H1 (cell line): ENCODE measurements around the gene TMEM132A. TPM values are rescaled to one million over a fixed set of nuclear protein-coding genes. Genes with fewer than 3 reads are reported as not detected.

Source experiments
- CTCF ChIA-PET: fragments of 300-600 bp; sonication (Branson Sonifier 250); formaldehyde crosslinking; loops from one replicate; lab custom pipeline; 2021; ENCODE audit not compliant: partially characterized antibody; lab: Charles Lee
- POLR2A ChIA-PET: fragments of 300-600 bp; sonication (Branson Sonifier 250); formaldehyde crosslinking; loops from one replicate; lab custom pipeline; 2021; ENCODE audit warnings: inconsistent platforms; ENCODE audit not compliant: partially characterized antibody; lab: Charles Lee
- DNase-seq, 2 experiments: peaks; one replicate each; pipeline versions ENCODE4 v3.0.0 to v3.0.0-alpha.2; 2010 to 2022; ENCODE audit warnings: low spot score in 2 of 2, low read depth in 1 of 2, mixed read lengths in 1 of 2
- FAIRE-seq: peaks from 2 replicates; lab custom pipeline; 2011; peaks lifted over from hg19 to GRCh38; lab: Jason Lieb, UNC
- H2AFZ ChIP-seq: 2 replicates; pipeline ENCODE4 v1.8.1; 2012; ENCODE audit warnings: low read length, inconsistent platforms
- H2AK5ac ChIP-seq: 2 replicates; pipeline ENCODE4 v1.6.1; 2013; ENCODE audit warnings: low read depth, low read length
- H2BK120ac ChIP-seq: replicated peaks from 2 replicates; pipeline ENCODE3; 2013; ENCODE audit warnings: low read depth, low read length, inconsistent platforms
- H2BK12ac ChIP-seq: 2 replicates; pipeline ENCODE4 v1.6.1; 2013; ENCODE audit warnings: low read depth, low read length
- H2BK15ac ChIP-seq: 2 replicates; pipeline ENCODE4 v1.6.1; 2013; ENCODE audit warnings: low read length
- H2BK20ac ChIP-seq: 2 replicates; pipeline ENCODE4 v1.6.1; 2013; ENCODE audit warnings: low read length
- H2BK5ac ChIP-seq: 2 replicates; pipeline ENCODE4 v1.6.1; 2013; ENCODE audit warnings: low read depth, low read length
- H3K14ac ChIP-seq: 2 replicates; pipeline ENCODE4 v1.6.1; 2013; ENCODE audit warnings: inconsistent platforms; ENCODE audit not compliant: insufficient read length
- H3K18ac ChIP-seq: 2 replicates; pipeline ENCODE4 v1.6.1; 2013; ENCODE audit warnings: low read length; ENCODE audit errors: extremely low read depth
- H3K23ac ChIP-seq: 2 replicates; pipeline ENCODE4 v1.6.1; 2013; ENCODE audit warnings: inconsistent platforms; ENCODE audit not compliant: insufficient read length
- H3K23me2 ChIP-seq: 2 replicates; pipeline ENCODE4 v1.6.1; 2013; ENCODE audit warnings: low read depth, low read length
- H3K27ac ChIP-seq: 2 replicates; pipeline ENCODE4 v1.6.1; 2011; ENCODE audit warnings: low read depth, low read length, inconsistent platforms
- H3K27me3 ChIP-seq, 4 experiments: replicated peaks in 1 of 4; 1 replicate in 1 of 4; 2 replicates in 3 of 4; pipeline versions ENCODE4 v1.6.1 to v1.8.1; 2011 to 2013; ENCODE audit warnings: low read length in 3 of 4, mild to moderate bottlenecking in 3 of 4, inconsistent platforms in 2 of 4, mixed read lengths in 2 of 4, moderate library complexity in 1 of 4; ENCODE audit not compliant: control insufficient read depth in 3 of 4, insufficient read depth in 3 of 4; ENCODE audit errors: extremely low read depth in 1 of 4
- H3K36me3 ChIP-seq, 4 experiments: 2 replicates each; pipeline versions ENCODE4 v1.6.1 to v1.8.1; 2011 to 2013; ENCODE audit warnings: mild to moderate bottlenecking in 4 of 4, low read length in 3 of 4, moderate library complexity in 2 of 4, control low read depth in 1 of 4, inconsistent platforms in 1 of 4; ENCODE audit not compliant: insufficient read depth in 4 of 4, control insufficient read depth in 2 of 4
- H3K4ac ChIP-seq: replicated peaks from 2 replicates; pipeline ENCODE3; 2013; ENCODE audit warnings: low read length, low read depth, mixed read lengths, inconsistent platforms; ENCODE audit not compliant: insufficient read length
- H3K4me1 ChIP-seq, 4 experiments: replicated peaks in 1 of 4; 1 replicate in 1 of 4; 2 replicates in 3 of 4; pipeline versions ENCODE4 v1.6.1 to v1.8.1; 2011 to 2013; ENCODE audit warnings: low read length in 3 of 4, inconsistent platforms in 2 of 4, mixed read lengths in 1 of 4; ENCODE audit not compliant: insufficient read depth in 4 of 4, control insufficient read depth in 3 of 4
- H3K4me2 ChIP-seq, 2 experiments: 2 replicates each; pipeline versions ENCODE4 v1.6.1 to v1.8.1; 2011 to 2013; ENCODE audit warnings: low read depth in 2 of 2, low read length in 2 of 2, control low read depth in 1 of 2, inconsistent platforms in 1 of 2, mild to moderate bottlenecking in 1 of 2; ENCODE audit not compliant: insufficient read depth in 1 of 2
- H3K4me3 ChIP-seq, 4 experiments: fragments of 200-600, 300-600 bp in 1 of 4; sonication (generic), shearing (Covaris generic), sonication (Bioruptor Twin) in 1 of 4; 2 replicates each; pipeline versions ENCODE4 v1.5.1 to v1.8.1; 2011 to 2016; ENCODE audit warnings: low read length in 4 of 4, low read depth in 3 of 4, control low read depth in 2 of 4, inconsistent platforms in 2 of 4, mild to moderate bottlenecking in 2 of 4, mixed read lengths in 1 of 4, moderate library complexity in 1 of 4; ENCODE audit not compliant: insufficient read depth in 2 of 4; ENCODE audit errors: extremely low read depth in 1 of 4
- H3K56ac ChIP-seq: replicated peaks from 2 replicates; pipeline ENCODE3; 2013; ENCODE audit warnings: low read depth, mild to moderate bottlenecking, mixed read lengths, low read length, inconsistent platforms; ENCODE audit not compliant: insufficient read length
- H3K79me1 ChIP-seq: 2 replicates; pipeline ENCODE4 v1.6.1; 2013; ENCODE audit warnings: low read depth, low read length, control low read depth
- H3K79me2 ChIP-seq, 2 experiments: 2 replicates each; pipeline versions ENCODE4 v1.6.1 to v1.8.1; 2012 to 2013; ENCODE audit warnings: low read length in 2 of 2, mild to moderate bottlenecking in 2 of 2, inconsistent platforms in 1 of 2; ENCODE audit not compliant: insufficient read depth in 2 of 2, control insufficient read depth in 1 of 2
- H3K9ac ChIP-seq, 4 experiments: replicated peaks in 1 of 4; 1 replicate in 1 of 4; 2 replicates in 3 of 4; pipeline versions ENCODE4 v1.6.1 to v1.8.1; 2011 to 2013; ENCODE audit warnings: low read depth in 3 of 4, low read length in 3 of 4, control low read depth in 2 of 4, mild to moderate bottlenecking in 2 of 4, moderate library complexity in 2 of 4, inconsistent platforms in 1 of 4; ENCODE audit errors: extremely low read depth in 1 of 4
- H3K9me3 ChIP-seq, 2 experiments: 2 replicates each; pipeline versions ENCODE4 v1.6.1 to v1.8.1; 2012 to 2013; ENCODE audit warnings: mild to moderate bottlenecking in 2 of 2, moderate library complexity in 2 of 2, control low read depth in 1 of 2, inconsistent platforms in 1 of 2, low read depth in 1 of 2, low read length in 1 of 2, mixed read lengths in 1 of 2; ENCODE audit not compliant: insufficient read depth in 2 of 2
- H4K20me1 ChIP-seq, 2 experiments: replicated peaks in 1 of 2; 2 replicates each; pipeline versions ENCODE3 to v1.8.1; 2011 to 2013; ENCODE audit warnings: inconsistent platforms in 2 of 2, low read length in 2 of 2, mild to moderate bottlenecking in 1 of 2; ENCODE audit not compliant: insufficient read depth in 2 of 2, control insufficient read depth in 1 of 2
- H4K5ac ChIP-seq: 2 replicates; pipeline ENCODE4 v1.6.1; 2013; ENCODE audit warnings: low read length, low read depth, mixed read lengths, inconsistent platforms; ENCODE audit not compliant: insufficient read length
- H4K8ac ChIP-seq: 2 replicates; pipeline ENCODE4 v1.8.0; 2013; ENCODE audit warnings: mild to moderate bottlenecking, moderate library complexity, low read length, inconsistent platforms; ENCODE audit not compliant: insufficient read depth; ENCODE audit errors: extremely low read depth
- H4K91ac ChIP-seq: replicated peaks from 2 replicates; pipeline ENCODE3; 2013; ENCODE audit warnings: low read length, mixed read lengths, inconsistent platforms; ENCODE audit not compliant: insufficient read length
- FOSL1 ChIP-seq: IDR thresholded peaks from 2 replicates; pipeline ENCODE4 v1.6.1; 2011; ENCODE audit warnings: mild to moderate bottlenecking, low read depth, low read length, moderate library complexity; ENCODE audit not compliant: insufficient read depth
- NANOG ChIP-seq: IDR thresholded peaks from 2 replicates; pipeline ENCODE4 v1.6.1; 2011; ENCODE audit warnings: low read length, low read depth, mild to moderate bottlenecking, inconsistent platforms; ENCODE audit not compliant: insufficient read depth, poor library complexity, severe bottlenecking
- POLR2AphosphoS5 ChIP-seq: IDR thresholded peaks from 2 replicates; pipeline ENCODE4 v1.6.1; 2011; ENCODE audit warnings: low read depth, low read length
- WGBS, 2 experiments: shearing (Covaris generic) in 1 of 2; methylation state at CpG; one replicate each; pipeline versions ENCODE4 v1.1.6 to v1.1.7; 2013 to 2015; ENCODE audit warnings: low lambda C conversion rate in 2 of 2, mixed read lengths in 2 of 2, inconsistent platforms in 1 of 2, low coverage in 1 of 2, missing lambda C conversion rate in 1 of 2; ENCODE audit not compliant: insufficient replicate concordance in 2 of 2, insufficient coverage in 1 of 2, insufficient read length in 1 of 2; ENCODE audit errors: extremely low coverage in 1 of 2, missing lambda C conversion rate in 1 of 2; 5-methylcytosine and 5-hydroxymethylcytosine counted together
- polyA plus RNA-seq, 7 experiments: library from polyadenylated mRNA; depleted of rRNA in 3 of 7; stranded (reverse) in 5 of 7; unstranded in 2 of 7; fragments of >200 nt in 5 of 7; fragments of 200-250 nt in 2 of 7; gene quantifications; 1 replicate in 5 of 7; 2 replicates in 1 of 7; 4 replicates in 1 of 7; pipeline versions ENCODE4 v1.2.1 to v1.2.3, GENCODE V29; 2011 to 2013; ENCODE audit warnings: missing spikeins in 2 of 7, mixed read lengths in 2 of 7
- total RNA-seq: library from RNA; stranded (reverse); fragmentation: NEBNext Ultra II Directional; extraction: Animal tissue kit (Norgen Biotek cat#: 25700); gene quantifications from 2 replicates; pipeline ENCODE4 v1.2.1, GENCODE V29; 2021
- TF ChIP-seq, protein P1 (sequence below), 3 experiments: IDR thresholded peaks; 1 replicate in 2 of 3; 2 replicates in 1 of 3; pipeline versions ENCODE4 v1.5.1 to v1.6.1; 2011; ENCODE audit warnings: low read length in 3 of 3, mild to moderate bottlenecking in 3 of 3, inconsistent platforms in 2 of 3, low read depth in 1 of 3, moderate library complexity in 1 of 3; ENCODE audit not compliant: insufficient read depth in 1 of 3; ENCODE audit errors: control extremely low read depth in 1 of 3

TMEM132A gene
- total and polyA plus RNA-seq, 2 of the 8 experiments (the other 6 are each of a cell fraction or from before 2014, with no cell fraction given): 46.6 to 97.9 TPM

DNA sequence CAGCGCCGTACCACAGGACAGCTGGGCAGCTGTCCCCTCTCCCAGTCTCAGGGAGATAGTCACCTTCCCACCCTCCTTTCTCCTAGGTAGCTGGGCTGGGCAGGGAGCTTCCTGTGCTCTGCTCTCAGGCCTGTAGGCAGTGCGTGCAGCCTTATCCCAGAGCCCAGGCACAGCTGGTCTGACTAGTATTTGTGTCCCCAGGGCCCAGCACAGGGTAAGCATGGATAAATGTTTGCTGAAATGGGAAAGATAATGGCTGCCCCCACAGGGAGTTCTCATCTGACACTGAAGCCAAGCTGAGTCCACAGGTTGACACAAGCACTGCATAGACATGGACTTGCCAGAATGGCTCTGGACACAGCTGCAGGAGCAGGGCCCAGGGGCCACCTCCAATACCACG, 18.0 kb downstream of the TMEM132A start:
- peaks cover 0 to 2% of the 10 kb centered on the region in 2 experiments; a peak in 1 of 4 replicates for H3K79me2 ChIP-seq
- H3K18ac ChIP-seq: no peak overlapping the region
- no peak overlapping the region for H2AFZ ChIP-seq
- H3K4me1 ChIP-seq: no peaks in the 10 kb centered on the region; a peak in 1 of 7 replicates
- no peaks in the 10 kb centered on the region for H3K9me3 ChIP-seq
- no peak overlapping the region for H3K4me3 ChIP-seq
- no peaks in the 10 kb centered on the region for H3K27me3 ChIP-seq
- H4K5ac ChIP-seq: no peak overlapping the region
- H2BK120ac ChIP-seq: no peak overlapping the region
- no peak overlapping the region for H4K8ac ChIP-seq
- ChIA-PET CTCF (interaction anchor here (0.7 to 1.3 kb wide), 4 partner anchors 12 to 246 kb away, joined by 3 to 4 read pairs (median 3); no protein-coding TSS in a partner anchor), POLR2A (interaction anchor here (1.7 to 2.0 kb wide), 2 partner anchors 9 to 11 kb away, joined by 8 to 10 read pairs; partner anchors contain the start of gene SLC15A3)
- no peaks in the 10 kb centered on the region; the same call in 1 of the 2 replicates for H3K79me1 ChIP-seq
- no peak overlapping the region for H3K27ac ChIP-seq
- H4K20me1 ChIP-seq: peaks cover 1 to 2% of the 10 kb centered on the region in 2 experiments
- no peak overlapping the region for H3K4ac ChIP-seq
- no peak overlapping the region for H3K4me2 ChIP-seq
- 85% methylated on average over 4 of the region's 4 CpGs; no CpG with 5 or more reads in 1 of the 2 experiments for WGBS, 2 experiments
- H2BK15ac ChIP-seq: no peak overlapping the region
- TF ChIP-seq POLR2AphosphoS5 (no peak), FOSL1 (no peak), NANOG (no peak)
- TF ChIP-seq, protein P1, sequence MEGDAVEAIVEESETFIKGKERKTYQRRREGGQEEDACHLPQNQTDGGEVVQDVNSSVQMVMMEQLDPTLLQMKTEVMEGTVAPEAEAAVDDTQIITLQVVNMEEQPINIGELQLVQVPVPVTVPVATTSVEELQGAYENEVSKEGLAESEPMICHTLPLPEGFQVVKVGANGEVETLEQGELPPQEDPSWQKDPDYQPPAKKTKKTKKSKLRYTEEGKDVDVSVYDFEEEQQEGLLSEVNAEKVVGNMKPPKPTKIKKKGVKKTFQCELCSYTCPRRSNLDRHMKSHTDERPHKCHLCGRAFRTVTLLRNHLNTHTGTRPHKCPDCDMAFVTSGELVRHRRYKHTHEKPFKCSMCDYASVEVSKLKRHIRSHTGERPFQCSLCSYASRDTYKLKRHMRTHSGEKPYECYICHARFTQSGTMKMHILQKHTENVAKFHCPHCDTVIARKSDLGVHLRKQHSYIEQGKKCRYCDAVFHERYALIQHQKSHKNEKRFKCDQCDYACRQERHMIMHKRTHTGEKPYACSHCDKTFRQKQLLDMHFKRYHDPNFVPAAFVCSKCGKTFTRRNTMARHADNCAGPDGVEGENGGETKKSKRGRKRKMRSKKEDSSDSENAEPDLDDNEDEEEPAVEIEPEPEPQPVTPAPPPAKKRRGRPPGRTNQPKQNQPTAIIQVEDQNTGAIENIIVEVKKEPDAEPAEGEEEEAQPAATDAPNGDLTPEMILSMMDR (IDR thresholded peaks at IDR 0.05; ENCODE audit: control extremely low read depth in 1 of 3, insufficient read depth in 1 of 3, low read depth in 1 of 3, low read length in 3 of 3): no peak
- H4K91ac ChIP-seq: no peak overlapping the region
- no peak for DNase-seq
- no peak overlapping the region for H2BK5ac ChIP-seq
- no peak overlapping the region for H2AK5ac ChIP-seq
- H2BK12ac ChIP-seq: no peak overlapping the region
- H3K23ac ChIP-seq: no peak overlapping the region
- H3K36me3 ChIP-seq: peaks cover 0 to 3% (median 1%) of the 10 kb centered on the region in 4 experiments; a peak in 2 of 8 replicates
- no peak for FAIRE-seq
- no peak overlapping the region for H3K9ac ChIP-seq
- H3K14ac ChIP-seq: no peak overlapping the region
- H3K56ac ChIP-seq: no peak overlapping the region
- no peak overlapping the region for H2BK20ac ChIP-seq
- H3K23me2 ChIP-seq: no peaks in the 10 kb centered on the region
